Measurements from ENCODE around the gene RASAL1. TPM values are rescaled to one million over a fixed set of nuclear protein-coding genes. Genes with fewer than 3 reads are reported as not detected.
A peak's percentile ranks its signal among the peaks of the same experiment; 100 is the strongest.

RASAL1 gene
- total and polyA plus RNA-seq, 11 donors = not detected

- Histone ChIP-seq H3K4me1 (peaks cover 0 to 29% (median 12%) of the 10 kb centered on the region in 12 donors), H3K27ac (no peak overlapping the region), H3K4me3 (peak overlapping the region in 3 of 12 donors; percentile 19 to 22 (median 20)), H3K36me3 (peaks cover 0 to 26% (median 17%) of the 10 kb centered on the region in 9 donors), H3K9me3 (no peaks in the 10 kb centered on the region), H3K27me3 (peaks cover 6 to 63% (median 47%) of the 10 kb centered on the region in 9 donors)
- WGBS, 4 donors = 3 to 8% (median 5%) methylated on average over 15 to 51 of the region's 51 CpGs
- DNase-seq (peak in 1 of 5 donors; percentile 60), ATAC-seq (no peak)
- intact Hi-C loops (cut with DNase I) = loop anchor here in 7 of 10 donors (5.0 kb wide), 2 partner anchors 107 to 162 kb away; no protein-coding TSS in a partner anchor
- TF ChIP-seq CTCF (IDR thresholded peaks at IDR 0.05) = no peak
- TF ChIP-seq POLR2A (IDR thresholded peaks at IDR 0.05) = no peak
These were observed 18.9 kb upstream of the RASAL1 start for GRCh38 chr12:113154351-113154973.

GRCh38 chr12:113152835-113153814, 17.6 kb upstream of the RASAL1 start:
- 8 to 12% (median 8%) methylated on average over 42 to 70 of the region's 70 CpGs for WGBS, 4 donors
- TF ChIP-seq CTCF (IDR thresholded peaks at IDR 0.05) (peak; percentile 13 to 65 (median 47)), POLR2A (IDR thresholded peaks at IDR 0.05) (no peak)
- DNase-seq (peak; percentile 59 to 81 (median 65)), ATAC-seq (peak; percentile 59 to 86 (median 86))
- no peaks in the 10 kb centered on the region for H3K9me3 ChIP-seq
- peaks cover 6 to 66% (median 47%) of the 10 kb centered on the region in 9 donors for H3K27me3 ChIP-seq
- intact Hi-C loops (cut with DNase I) = loop anchor here in 9 of 10 donors (1.0 to 5.0 kb wide), 4 partner anchors 104 to 161 kb away; no protein-coding TSS in a partner anchor
- peaks cover 0 to 33% (median 13%) of the 10 kb centered on the region in 12 donors for H3K4me1 ChIP-seq
- H3K36me3 ChIP-seq = peaks cover 0 to 12% (median 4%) of the 10 kb centered on the region in 9 donors
- peak overlapping the region in 11 of 12 donors; percentile 24 to 56 (median 38) for H3K4me3 ChIP-seq
- H3K27ac ChIP-seq = no peak overlapping the region

- intact Hi-C loops (cut with DNase I) = loop anchor here in 8 of 10 donors (2.0 to 5.0 kb wide), 3 partner anchors 104 to 160 kb away; no protein-coding TSS in a partner anchor
- Histone ChIP-seq H3K4me1 (peaks cover 0 to 33% (median 13%) of the 10 kb centered on the region in 12 donors), H3K36me3 (peaks cover 0 to 4% (median 0%) of the 10 kb centered on the region in 9 donors), H3K9me3 (peaks cover 0 to 2% (median 0%) of the 10 kb centered on the region in 12 donors), H3K27ac (no peak overlapping the region), H3K4me3 (peak overlapping the region in 8 of 12 donors; percentile 24 to 56 (median 40)), H3K27me3 (peaks cover 6 to 66% (median 47%) of the 10 kb centered on the region in 9 donors)
- ATAC-seq (no peak), DNase-seq (no peak)
- TF ChIP-seq POLR2A (IDR thresholded peaks at IDR 0.05) (no peak), CTCF (IDR thresholded peaks at IDR 0.05) (no peak)
- WGBS, 4 donors = 22 to 29% (median 25%) methylated on average over 9 of the region's 9 CpGs
These were observed 16.8 kb upstream of the RASAL1 start for GRCh38 chr12:113152196-113152834.

Data from heart left ventricle (tissue), 16 donors.